Prostate gland (tissue), 2 donors: Measurements from ENCODE around the gene TXNRD2. TPM values are rescaled to one million over a fixed set of nuclear protein-coding genes. Genes with fewer than 3 reads are reported as not detected.
A peak's percentile ranks its signal among the peaks of the same experiment; 100 is the strongest.

ENCODE experiments used
- DNase-seq: peaks from one replicate; pipeline ENCODE4 v3.0.0-alpha.2; 2019; ENCODE audit warnings: low spot score
- H3K27ac ChIP-seq, 2 donors: fragments of 200-600 bp; sonication (generic); 2 replicates each; pipeline ENCODE4 v1.5.1; 2017 to 2019
- H3K27me3 ChIP-seq: fragments of 200-600 bp; sonication (generic); replicated peaks from 2 replicates; pipeline ENCODE4 v1.5.1; 2019; ENCODE audit not compliant: insufficient read depth
- H3K36me3 ChIP-seq, 2 donors: fragments of 200-600 bp; sonication (generic); 1 replicate in 1 of 2; 2 replicates in 1 of 2; pipeline versions ENCODE4 v1.5.1 to v1.8.1; 2017 to 2019
- H3K4me1 ChIP-seq: fragments of 200-600 bp; sonication (generic); replicated peaks from 2 replicates; pipeline ENCODE4 v1.5.1; 2019
- H3K4me3 ChIP-seq, 2 donors: fragments of 200-600 bp; sonication (generic); 2 replicates each; pipeline ENCODE4 v1.5.1; 2017 to 2019
- H3K9me3 ChIP-seq: fragments of 200-600 bp; sonication (generic); 2 replicates; pipeline ENCODE4 v1.5.1; 2017
- CTCF ChIP-seq, 4 experiments: fragments of 200-600 bp in 2 of 4; fragments of 450-650 bp in 2 of 4; sonication (generic) in 2 of 4; IDR thresholded peaks; 1 replicate in 3 of 4; 2 replicates in 1 of 4; pipeline ENCODE4 v1.5.1; 2016 to 2019; ENCODE audit warnings: antibody characterized with exemption in 4 of 4, mild to moderate bottlenecking in 2 of 4, moderate library complexity in 2 of 4
- POLR2A ChIP-seq: fragments of 450-650 bp; IDR thresholded peaks from one replicate; pipeline ENCODE4 v1.6.1; 2016; ENCODE audit warnings: antibody characterized with exemption, mild to moderate bottlenecking
- POLR2AphosphoS5 ChIP-seq: sonication (generic); formaldehyde crosslinking; IDR thresholded peaks from one replicate; pipeline ENCODE4 v1.6.1; 2017; ENCODE audit warnings: antibody characterized with exemption
- WGBS: methylation state at CpG from one replicate; pipeline ENCODE4 v1.1.5; 2018; 5-methylcytosine and 5-hydroxymethylcytosine counted together
- intact Hi-C: fragments of 100-400 bp; cut with DNase I; formaldehyde crosslinking; loops from one replicate; pipeline ENCODE4 v1.14.2; 2022
- total RNA-seq, 2 donors: library from RNA; depleted of rRNA; stranded (reverse); fragments of >200 nt; gene quantifications; one replicate each; pipeline ENCODE4 v1.1.0, GENCODE V29; 2016

The TXNRD2 gene
- total RNA-seq, 2 donors from 2014 or later: 62.1 to 84.5 TPM

DNA sequence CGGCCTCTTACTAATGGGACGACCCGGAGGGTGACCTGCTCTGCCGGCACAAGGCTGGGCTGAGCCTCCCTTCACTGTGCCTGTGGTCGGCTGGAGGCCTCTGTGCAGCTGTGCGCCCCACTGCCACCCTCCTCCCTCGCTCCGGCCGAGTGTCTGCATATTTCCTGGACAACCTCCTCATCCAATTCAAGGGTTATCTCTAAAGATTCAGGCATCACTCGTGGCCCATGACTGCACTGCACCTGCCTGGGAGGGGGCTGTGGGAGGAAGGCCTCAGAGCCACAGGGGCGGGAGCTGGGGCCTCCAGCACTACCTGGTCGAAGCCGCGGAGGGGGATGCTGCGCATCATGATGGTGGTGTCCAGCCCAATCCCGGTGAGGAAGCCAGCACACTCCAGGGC is 43.9 kb downstream of the TXNRD2 start:
- Histone ChIP-seq H3K4me3 (no peak overlapping the region), H3K36me3 (no peaks in the 10 kb centered on the region), H3K9me3 (no peaks in the 10 kb centered on the region), H3K4me1 (peaks cover 8% of the 10 kb centered on the region), H3K27ac (no peak overlapping the region), H3K27me3 (no peaks in the 10 kb centered on the region)
- 92% methylated on average over 16 of the region's 16 CpGs for WGBS
- DNase-seq: no peak
- intact Hi-C loops: no loop called here
- TF ChIP-seq POLR2AphosphoS5: no peak
- no peak for TF ChIP-seq POLR2A
- TF ChIP-seq CTCF (IDR thresholded peaks at IDR 0.05): no peak

DNA sequence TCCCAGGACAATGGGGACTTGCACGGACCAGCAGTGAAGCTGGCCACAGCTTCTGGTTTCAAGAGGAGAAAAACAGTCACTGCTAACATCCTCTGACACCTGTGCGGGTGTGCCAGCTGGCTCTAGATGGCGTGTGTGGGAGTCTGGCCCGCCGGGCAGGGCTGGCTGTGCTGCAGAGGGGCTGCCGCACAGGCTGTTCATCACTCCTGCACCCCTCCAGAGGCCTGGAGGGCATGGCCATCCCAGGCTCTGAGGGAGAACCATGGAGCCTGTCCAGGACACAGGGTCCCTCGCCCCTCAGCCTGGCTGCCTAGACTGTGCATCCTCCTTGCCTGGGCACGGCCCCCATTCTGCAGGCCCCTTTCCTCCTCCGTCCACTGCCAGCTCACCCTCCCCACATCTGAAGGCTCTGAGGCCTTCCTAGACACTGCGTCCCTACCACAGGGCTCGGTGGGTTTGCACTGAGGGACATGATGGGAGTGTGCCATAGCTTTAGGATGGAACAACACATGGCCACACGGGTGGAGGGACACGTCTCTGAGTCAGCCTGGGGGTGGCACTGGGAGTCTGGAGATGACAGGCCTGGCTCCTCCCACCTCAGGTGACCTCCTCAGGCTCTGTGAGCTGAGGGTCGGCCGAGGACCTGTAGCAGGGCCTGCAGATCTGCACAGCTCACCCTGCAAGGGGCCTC is 44.8 kb downstream of the TXNRD2 start:
- Histone ChIP-seq H3K27me3 (no peaks in the 10 kb centered on the region), H3K36me3 (no peaks in the 10 kb centered on the region), H3K9me3 (no peaks in the 10 kb centered on the region), H3K4me3 (no peak overlapping the region), H3K27ac (no peak overlapping the region), H3K4me1 (peaks cover 14% of the 10 kb centered on the region)
- no peak for TF ChIP-seq POLR2AphosphoS5
- TF ChIP-seq CTCF (IDR thresholded peaks at IDR 0.05): no peak
- TF ChIP-seq POLR2A: no peak
- WGBS: 60% methylated on average over 15 of the region's 15 CpGs
- no peak for DNase-seq
- intact Hi-C loops: no loop called here

- no peak for DNase-seq
- no peak for TF ChIP-seq CTCF (IDR thresholded peaks at IDR 0.05)
- TF ChIP-seq POLR2A: no peak
- no peak for TF ChIP-seq POLR2AphosphoS5
- 96% methylated on average over 23 of the region's 23 CpGs for WGBS
- intact Hi-C loops: no loop called here
- H3K4me1 ChIP-seq: peaks cover 21% of the 10 kb centered on the region
- no peaks in the 10 kb centered on the region for H3K9me3 ChIP-seq
- H3K27ac ChIP-seq: no peak overlapping the region
- H3K27me3 ChIP-seq: no peaks in the 10 kb centered on the region
- no peak overlapping the region for H3K4me3 ChIP-seq
- H3K36me3 ChIP-seq: no peaks in the 10 kb centered on the region
Measured at GRCh38 chr22:19895160-19895849, 46.3 kb downstream of the TXNRD2 start.

DNA sequence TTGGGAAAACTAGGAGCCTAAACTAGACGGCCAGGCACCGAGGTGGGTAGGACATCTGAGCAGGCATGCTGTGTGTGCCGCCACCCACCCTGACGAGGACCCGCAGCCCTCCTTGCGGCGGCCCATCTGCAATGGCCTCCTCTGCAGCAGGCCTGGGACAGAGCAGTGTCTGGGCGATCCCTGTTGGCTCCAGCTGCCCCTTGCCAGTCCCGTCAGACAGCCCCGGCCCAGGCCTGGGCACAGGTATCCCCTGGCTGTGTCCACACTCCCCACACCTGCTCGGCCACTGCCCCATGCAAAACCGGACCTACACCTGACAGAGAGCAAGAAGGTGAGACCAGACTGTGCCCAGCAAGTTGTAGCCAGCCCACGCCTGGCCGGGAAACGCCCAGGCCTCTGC is 48.3 kb downstream of the TXNRD2 start:
- Histone ChIP-seq H3K27ac (peak overlapping the region; percentile 39 to 47), H3K9me3 (no peaks in the 10 kb centered on the region), H3K4me1 (peaks cover 21% of the 10 kb centered on the region), H3K27me3 (no peaks in the 10 kb centered on the region), H3K4me3 (no peak overlapping the region), H3K36me3 (no peaks in the 10 kb centered on the region)
- intact Hi-C loops: no loop called here
- 90% methylated on average over 15 of the region's 15 CpGs for WGBS
- TF ChIP-seq CTCF (IDR thresholded peaks at IDR 0.05): no peak
- no peak for TF ChIP-seq POLR2AphosphoS5
- TF ChIP-seq POLR2A: no peak
- DNase-seq: no peak

DNA sequence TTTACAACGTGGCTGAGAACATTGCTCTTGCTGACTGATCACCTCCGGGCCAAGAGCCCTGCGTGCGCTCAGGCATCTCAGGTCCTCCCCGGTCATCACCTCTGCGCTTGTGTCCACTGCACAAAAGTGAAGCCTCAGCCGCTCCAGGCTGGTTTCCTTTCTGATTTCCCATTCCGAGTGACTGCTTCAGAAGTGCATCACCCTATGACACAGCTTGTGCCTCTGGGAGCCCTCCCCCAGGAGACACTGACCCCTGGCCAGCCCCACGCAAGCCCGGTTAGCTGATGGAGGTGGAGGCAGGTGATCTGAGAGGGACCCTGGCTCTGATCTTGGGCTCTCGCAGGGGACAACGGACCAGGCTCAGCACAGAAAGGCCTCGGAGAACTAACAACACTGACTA is 48.7 kb downstream of the TXNRD2 start:
- TF ChIP-seq CTCF (IDR thresholded peaks at IDR 0.05): no peak
- no peak for TF ChIP-seq POLR2A
- TF ChIP-seq POLR2AphosphoS5: no peak
- no peaks in the 10 kb centered on the region for H3K9me3 ChIP-seq
- no peaks in the 10 kb centered on the region for H3K27me3 ChIP-seq
- intact Hi-C loops: no loop called here
- H3K4me1 ChIP-seq: peaks cover 21% of the 10 kb centered on the region
- H3K36me3 ChIP-seq: no peaks in the 10 kb centered on the region
- DNase-seq: no peak
- H3K4me3 ChIP-seq: no peak overlapping the region
- H3K27ac ChIP-seq: peak overlapping the region; percentile 39 to 47
- WGBS: 73% methylated on average over 13 of the region's 13 CpGs
